HEK293 (cell line): ENCODE results near the gene ARMH3.

Experiments
- YY1 ChIP-seq: fragments of 450-650 bp; formaldehyde crosslinking; IDR thresholded peaks from 2 replicates; pipeline ENCODE4 v1.5.1; 2018; ENCODE audit warnings: missing biosample characterization, missing genetic modification characterization
- ZNF629 ChIP-seq: fragments of 450-650 bp; formaldehyde crosslinking; IDR thresholded peaks from 2 replicates; pipeline ENCODE4 v1.5.1; 2017; ENCODE audit warnings: missing biosample characterization, missing genetic modification characterization
- TF ChIP-seq, protein P1 (sequence below): fragments of 450-650 bp; formaldehyde crosslinking; IDR thresholded peaks from 2 replicates; pipeline ENCODE4 v1.5.1; 2016; ENCODE audit warnings: missing biosample characterization, missing genetic modification characterization
- TF ChIP-seq, protein P2 (sequence below): fragments of 450-650 bp; formaldehyde crosslinking; IDR thresholded peaks from 2 replicates; pipeline ENCODE4 v1.5.1; 2016; ENCODE audit warnings: missing biosample characterization, missing genetic modification characterization

DNA sequence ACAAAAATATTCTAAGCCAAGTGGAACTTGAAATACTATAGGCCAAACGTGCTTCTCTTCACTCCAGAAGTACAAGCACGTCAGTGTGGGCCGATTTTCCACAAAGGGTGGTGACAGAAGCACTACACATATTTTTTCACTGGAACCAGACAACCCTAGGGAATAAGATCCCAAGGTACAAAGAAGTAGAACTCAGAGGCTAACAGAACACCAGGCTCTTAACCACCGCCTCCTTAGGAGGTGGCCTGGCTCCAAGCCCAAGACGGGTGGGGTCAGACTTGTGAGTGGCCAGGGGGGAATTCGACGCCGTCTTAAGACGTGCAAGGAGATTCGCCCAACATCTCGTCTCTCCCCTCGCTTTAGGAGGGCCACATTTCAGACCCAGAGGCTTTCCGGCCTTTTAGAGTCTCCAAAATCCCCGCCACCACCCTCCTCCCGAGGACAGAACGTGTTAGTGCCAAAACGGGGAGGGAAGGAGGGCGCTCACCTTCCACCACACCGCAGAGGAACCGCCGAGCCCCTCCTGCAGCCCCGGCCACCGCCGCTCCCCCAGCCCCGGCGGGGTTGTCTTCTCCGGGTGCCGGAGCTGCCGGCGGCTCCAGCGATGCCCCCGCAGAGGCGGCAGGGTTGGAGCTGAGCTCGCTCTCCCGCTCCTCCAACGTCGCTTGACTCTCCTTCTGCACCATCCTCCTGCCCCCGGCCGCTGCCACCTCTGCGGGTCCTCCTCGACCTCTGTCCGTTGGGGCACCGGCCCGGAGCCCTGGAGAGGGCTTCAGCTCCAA is 238.4 kb downstream of the ARMH3 start:
- TF ChIP-seq YY1 (tag by site-specific recombination), result no peak
- TF ChIP-seq, protein P1, sequence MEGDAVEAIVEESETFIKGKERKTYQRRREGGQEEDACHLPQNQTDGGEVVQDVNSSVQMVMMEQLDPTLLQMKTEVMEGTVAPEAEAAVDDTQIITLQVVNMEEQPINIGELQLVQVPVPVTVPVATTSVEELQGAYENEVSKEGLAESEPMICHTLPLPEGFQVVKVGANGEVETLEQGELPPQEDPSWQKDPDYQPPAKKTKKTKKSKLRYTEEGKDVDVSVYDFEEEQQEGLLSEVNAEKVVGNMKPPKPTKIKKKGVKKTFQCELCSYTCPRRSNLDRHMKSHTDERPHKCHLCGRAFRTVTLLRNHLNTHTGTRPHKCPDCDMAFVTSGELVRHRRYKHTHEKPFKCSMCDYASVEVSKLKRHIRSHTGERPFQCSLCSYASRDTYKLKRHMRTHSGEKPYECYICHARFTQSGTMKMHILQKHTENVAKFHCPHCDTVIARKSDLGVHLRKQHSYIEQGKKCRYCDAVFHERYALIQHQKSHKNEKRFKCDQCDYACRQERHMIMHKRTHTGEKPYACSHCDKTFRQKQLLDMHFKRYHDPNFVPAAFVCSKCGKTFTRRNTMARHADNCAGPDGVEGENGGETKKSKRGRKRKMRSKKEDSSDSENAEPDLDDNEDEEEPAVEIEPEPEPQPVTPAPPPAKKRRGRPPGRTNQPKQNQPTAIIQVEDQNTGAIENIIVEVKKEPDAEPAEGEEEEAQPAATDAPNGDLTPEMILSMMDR (tag by site-specific recombination), result no peak
- TF ChIP-seq, protein P2, sequence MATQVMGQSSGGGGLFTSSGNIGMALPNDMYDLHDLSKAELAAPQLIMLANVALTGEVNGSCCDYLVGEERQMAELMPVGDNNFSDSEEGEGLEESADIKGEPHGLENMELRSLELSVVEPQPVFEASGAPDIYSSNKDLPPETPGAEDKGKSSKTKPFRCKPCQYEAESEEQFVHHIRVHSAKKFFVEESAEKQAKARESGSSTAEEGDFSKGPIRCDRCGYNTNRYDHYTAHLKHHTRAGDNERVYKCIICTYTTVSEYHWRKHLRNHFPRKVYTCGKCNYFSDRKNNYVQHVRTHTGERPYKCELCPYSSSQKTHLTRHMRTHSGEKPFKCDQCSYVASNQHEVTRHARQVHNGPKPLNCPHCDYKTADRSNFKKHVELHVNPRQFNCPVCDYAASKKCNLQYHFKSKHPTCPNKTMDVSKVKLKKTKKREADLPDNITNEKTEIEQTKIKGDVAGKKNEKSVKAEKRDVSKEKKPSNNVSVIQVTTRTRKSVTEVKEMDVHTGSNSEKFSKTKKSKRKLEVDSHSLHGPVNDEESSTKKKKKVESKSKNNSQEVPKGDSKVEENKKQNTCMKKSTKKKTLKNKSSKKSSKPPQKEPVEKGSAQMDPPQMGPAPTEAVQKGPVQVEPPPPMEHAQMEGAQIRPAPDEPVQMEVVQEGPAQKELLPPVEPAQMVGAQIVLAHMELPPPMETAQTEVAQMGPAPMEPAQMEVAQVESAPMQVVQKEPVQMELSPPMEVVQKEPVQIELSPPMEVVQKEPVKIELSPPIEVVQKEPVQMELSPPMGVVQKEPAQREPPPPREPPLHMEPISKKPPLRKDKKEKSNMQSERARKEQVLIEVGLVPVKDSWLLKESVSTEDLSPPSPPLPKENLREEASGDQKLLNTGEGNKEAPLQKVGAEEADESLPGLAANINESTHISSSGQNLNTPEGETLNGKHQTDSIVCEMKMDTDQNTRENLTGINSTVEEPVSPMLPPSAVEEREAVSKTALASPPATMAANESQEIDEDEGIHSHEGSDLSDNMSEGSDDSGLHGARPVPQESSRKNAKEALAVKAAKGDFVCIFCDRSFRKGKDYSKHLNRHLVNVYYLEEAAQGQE, result no peak
- no peak for TF ChIP-seq ZNF629
